ENCODE results near the gene SLC17A3. TPM values are rescaled to one million over a fixed set of nuclear protein-coding genes. Genes with fewer than 3 reads are reported as not detected.

SLC17A3 gene
- total and polyA plus RNA-seq, 10 of the 15 experiments (the other 5 are each of a cell fraction or from before 2014, with no cell fraction given), result not detected

Other genes with a start within 250 kb of the SLC17A3 start
- not detected in 2 replicates for gene SCGN, start 222.0 kb downstream of the SLC17A3 start, total RNA-seq (2014; rRNA removed)
- not detected in 2 replicates for gene SCGN, start 222.0 kb downstream of the SLC17A3 start, total RNA-seq (2014; rRNA removed; fragmentation: Illumina TruSeq; extraction: Trizol)
- gene SCGN, start 222.0 kb downstream of the SLC17A3 start, total RNA-seq (2021), result not detected in 2 replicates
- gene SCGN, start 222.0 kb downstream of the SLC17A3 start, polyA plus RNA-seq (2011; rRNA removed), result not detected in 2 replicates
- not detected in 2 replicates for gene SCGN, start 222.0 kb downstream of the SLC17A3 start, polyA plus RNA-seq (2014; fragmentation: Illumina TruSeq; extraction: Trizol)
- gene SCGN, start 222.0 kb downstream of the SLC17A3 start, polyA plus RNA-seq (2014; fragmentation: Nextera tagmentation; extraction: Ambion mirVana), result not detected
- not detected in 2 replicates for gene SCGN, start 222.0 kb downstream of the SLC17A3 start, polyA plus RNA-seq (2014; rRNA removed)
- gene SCGN, start 222.0 kb downstream of the SLC17A3 start, polyA plus RNA-seq (2016; fragmentation: Nextera tagmentation; extraction: Ambion mirVana), result not detected
- gene SLC17A4, start 119.5 kb downstream of the SLC17A3 start, total RNA-seq (2014; rRNA removed), result not detected in 2 replicates
- not detected in 2 replicates for gene SLC17A4, start 119.5 kb downstream of the SLC17A3 start, total RNA-seq (2014; rRNA removed; fragmentation: Illumina TruSeq; extraction: Trizol)
- gene SLC17A4, start 119.5 kb downstream of the SLC17A3 start, total RNA-seq (2021), result 0.05 TPM in 1 of 2 replicates, not detected in the other
- not detected in 2 replicates for gene SLC17A4, start 119.5 kb downstream of the SLC17A3 start, polyA plus RNA-seq (2011; rRNA removed)
- not detected in 2 replicates for gene SLC17A4, start 119.5 kb downstream of the SLC17A3 start, polyA plus RNA-seq (2014; fragmentation: Illumina TruSeq; extraction: Trizol)
- gene SLC17A4, start 119.5 kb downstream of the SLC17A3 start, polyA plus RNA-seq (2014; fragmentation: Nextera tagmentation; extraction: Ambion mirVana), result not detected
- not detected in 2 replicates for gene SLC17A4, start 119.5 kb downstream of the SLC17A3 start, polyA plus RNA-seq (2014; rRNA removed)
- gene SLC17A4, start 119.5 kb downstream of the SLC17A3 start, polyA plus RNA-seq (2016; fragmentation: Nextera tagmentation; extraction: Ambion mirVana), result not detected
- not detected in 2 replicates for gene SLC17A1, start 42.2 kb downstream of the SLC17A3 start, total RNA-seq (2014; rRNA removed)
- gene SLC17A1, start 42.2 kb downstream of the SLC17A3 start, total RNA-seq (2014; rRNA removed; fragmentation: Illumina TruSeq; extraction: Trizol), result not detected in 2 replicates
- gene SLC17A1, start 42.2 kb downstream of the SLC17A3 start, total RNA-seq (2021), result not detected in 2 replicates
- gene SLC17A1, start 42.2 kb downstream of the SLC17A3 start, polyA plus RNA-seq (2011; rRNA removed), result not detected in 2 replicates
- gene SLC17A1, start 42.2 kb downstream of the SLC17A3 start, polyA plus RNA-seq (2014; fragmentation: Illumina TruSeq; extraction: Trizol), result not detected in 2 replicates
- not detected for gene SLC17A1, start 42.2 kb downstream of the SLC17A3 start, polyA plus RNA-seq (2014; fragmentation: Nextera tagmentation; extraction: Ambion mirVana)
- gene SLC17A1, start 42.2 kb downstream of the SLC17A3 start, polyA plus RNA-seq (2014; rRNA removed), result not detected in 2 replicates
- gene SLC17A1, start 42.2 kb downstream of the SLC17A3 start, polyA plus RNA-seq (2016; fragmentation: Nextera tagmentation; extraction: Ambion mirVana), result not detected
- gene SLC17A2, start 56.4 kb upstream of the SLC17A3 start, total RNA-seq (2014; rRNA removed), result not detected in 2 replicates
- gene SLC17A2, start 56.4 kb upstream of the SLC17A3 start, total RNA-seq (2014; rRNA removed; fragmentation: Illumina TruSeq; extraction: Trizol), result not detected in 2 replicates
- not detected in 2 replicates for gene SLC17A2, start 56.4 kb upstream of the SLC17A3 start, total RNA-seq (2021)
- not detected in 2 replicates for gene SLC17A2, start 56.4 kb upstream of the SLC17A3 start, polyA plus RNA-seq (2011; rRNA removed)
- not detected in 2 replicates for gene SLC17A2, start 56.4 kb upstream of the SLC17A3 start, polyA plus RNA-seq (2014; fragmentation: Illumina TruSeq; extraction: Trizol)
- not detected for gene SLC17A2, start 56.4 kb upstream of the SLC17A3 start, polyA plus RNA-seq (2014; fragmentation: Nextera tagmentation; extraction: Ambion mirVana)
- gene SLC17A2, start 56.4 kb upstream of the SLC17A3 start, polyA plus RNA-seq (2014; rRNA removed), result not detected in 2 replicates
- gene SLC17A2, start 56.4 kb upstream of the SLC17A3 start, polyA plus RNA-seq (2016; fragmentation: Nextera tagmentation; extraction: Ambion mirVana), result not detected
- 10.4 and 11.6 TPM in 2 replicates for gene TRIM38, start 88.6 kb upstream of the SLC17A3 start, total RNA-seq (2014; rRNA removed)
- gene TRIM38, start 88.6 kb upstream of the SLC17A3 start, total RNA-seq (2014; rRNA removed; fragmentation: Illumina TruSeq; extraction: Trizol), result 14.3 and 15.0 TPM in 2 replicates
- gene TRIM38, start 88.6 kb upstream of the SLC17A3 start, total RNA-seq (2021), result 12.3 and 13.0 TPM in 2 replicates
- gene TRIM38, start 88.6 kb upstream of the SLC17A3 start, polyA plus RNA-seq (2011; rRNA removed), result 14.7 and 16.9 TPM in 2 replicates
- 14.3 and 18.5 TPM in 2 replicates for gene TRIM38, start 88.6 kb upstream of the SLC17A3 start, polyA plus RNA-seq (2014; fragmentation: Illumina TruSeq; extraction: Trizol)
- gene TRIM38, start 88.6 kb upstream of the SLC17A3 start, polyA plus RNA-seq (2014; fragmentation: Nextera tagmentation; extraction: Ambion mirVana), result 1 to 10 TPM; 4.5 to 5.9 TPM
- 10.5 and 11.2 TPM in 2 replicates for gene TRIM38, start 88.6 kb upstream of the SLC17A3 start, polyA plus RNA-seq (2014; rRNA removed)
- gene TRIM38, start 88.6 kb upstream of the SLC17A3 start, polyA plus RNA-seq (2016; fragmentation: Nextera tagmentation; extraction: Ambion mirVana), result 10 to 100 TPM in 1 of 2 experiments, 1 to 10 TPM in 1; 9.4 to 10.9 TPM
- 1.5 and 2.1 TPM in 2 replicates for gene HFE, start 213.2 kb upstream of the SLC17A3 start, total RNA-seq (2014; rRNA removed)
- gene HFE, start 213.2 kb upstream of the SLC17A3 start, total RNA-seq (2014; rRNA removed; fragmentation: Illumina TruSeq; extraction: Trizol), result 1.9 and 2.3 TPM in 2 replicates
- gene HFE, start 213.2 kb upstream of the SLC17A3 start, total RNA-seq (2021), result 2.3 and 3.2 TPM in 2 replicates
- 5.9 TPM in 2 replicates for gene HFE, start 213.2 kb upstream of the SLC17A3 start, polyA plus RNA-seq (2011; rRNA removed)
- gene HFE, start 213.2 kb upstream of the SLC17A3 start, polyA plus RNA-seq (2014; fragmentation: Illumina TruSeq; extraction: Trizol), result 2.2 and 5.1 TPM in 2 replicates
- gene HFE, start 213.2 kb upstream of the SLC17A3 start, polyA plus RNA-seq (2014; fragmentation: Nextera tagmentation; extraction: Ambion mirVana), result 1 to 10 TPM in 1 of 2 experiments, under 1 TPM in 1; 0.52 to 1.2 TPM
- gene HFE, start 213.2 kb upstream of the SLC17A3 start, polyA plus RNA-seq (2014; rRNA removed), result 2.2 and 3.0 TPM in 2 replicates
- gene HFE, start 213.2 kb upstream of the SLC17A3 start, polyA plus RNA-seq (2016; fragmentation: Nextera tagmentation; extraction: Ambion mirVana), result 1 to 10 TPM; 1.3 to 1.5 TPM